Liver (tissue), 9 donors: ENCODE data around the gene SIGLEC7. TPM values are rescaled to one million over a fixed set of nuclear protein-coding genes. Genes with fewer than 3 reads are reported as not detected.

Source experiments
- DNase-seq: peaks from one replicate; pipeline ENCODE4 v3.0.0-alpha.2; 2017; ENCODE audit warnings: low spot score
- H3K27ac ChIP-seq, 2 donors: one replicate each; pipeline ENCODE4 v1.7.0; 2013; ENCODE audit warnings: inconsistent platforms in 2 of 2, low read length in 2 of 2, control low read depth in 1 of 2, low read depth in 1 of 2, mild to moderate bottlenecking in 1 of 2
- H3K27me3 ChIP-seq, 4 donors: one replicate each; pipeline versions ENCODE4 v1.6.1 to v1.7.0; 2013; ENCODE audit warnings: low read length in 3 of 4, inconsistent platforms in 1 of 4, mild to moderate bottlenecking in 1 of 4, moderate library complexity in 1 of 4; ENCODE audit not compliant: control insufficient read depth in 4 of 4, insufficient read depth in 4 of 4
- H3K36me3 ChIP-seq, 4 donors: one replicate each; pipeline versions ENCODE4 v1.6.1 to v1.7.0; 2013; ENCODE audit warnings: low read length in 3 of 4, mild to moderate bottlenecking in 3 of 4, low read depth in 1 of 4, moderate library complexity in 1 of 4; ENCODE audit not compliant: control insufficient read depth in 4 of 4, insufficient read depth in 3 of 4
- H3K4me1 ChIP-seq, 4 donors: one replicate each; pipeline versions ENCODE4 v1.6.1 to v1.7.0; 2013; ENCODE audit warnings: low read length in 3 of 4, mild to moderate bottlenecking in 3 of 4, moderate library complexity in 1 of 4; ENCODE audit not compliant: control insufficient read depth in 4 of 4, insufficient read depth in 4 of 4
- H3K4me3 ChIP-seq, 3 donors: one replicate each; pipeline versions ENCODE4 v1.6.1 to v1.7.0; 2013; ENCODE audit warnings: low read length in 3 of 3, control low read depth in 1 of 3, low read depth in 1 of 3, mild to moderate bottlenecking in 1 of 3
- H3K9ac ChIP-seq, 2 donors: one replicate each; pipeline ENCODE4 v1.7.0; 2013; ENCODE audit warnings: low read length in 2 of 2, mild to moderate bottlenecking in 2 of 2, moderate library complexity in 2 of 2, control low read depth in 1 of 2, low read depth in 1 of 2
- H3K9me3 ChIP-seq, 4 donors: one replicate each; pipeline versions ENCODE4 v1.6.1 to v1.7.0; 2013; ENCODE audit warnings: low read length in 3 of 4; ENCODE audit not compliant: control insufficient read depth in 4 of 4
- ATF3 ChIP-seq: IDR thresholded peaks from 2 replicates; pipeline ENCODE4 v1.6.1; 2016; ENCODE audit warnings: antibody characterized with exemption
- CTCF ChIP-seq: fragments of 150-350 bp; IDR thresholded peaks from 2 replicates; pipeline ENCODE4 v1.5.1; 2017; ENCODE audit warnings: improper control_type of control experiment, low read depth, low read length; ENCODE audit not compliant: missing input control
- EGR1 ChIP-seq, 2 donors: IDR thresholded peaks; 2 replicates each; pipeline ENCODE4 v1.6.1; 2016 to 2018; ENCODE audit warnings: antibody characterized with exemption in 2 of 2, low read depth in 2 of 2
- FOXA2 ChIP-seq: IDR thresholded peaks from 2 replicates; pipeline ENCODE4 v1.6.1; 2016; ENCODE audit warnings: antibody characterized with exemption
- HNF4A ChIP-seq, 2 donors: conservative IDR thresholded peaks; 2 replicates each; pipeline ENCODE4 v1.6.1; 2016; ENCODE audit warnings: antibody characterized with exemption in 2 of 2, mild to moderate bottlenecking in 2 of 2
- HNF4G ChIP-seq: IDR thresholded peaks from 2 replicates; pipeline ENCODE4 v1.6.1; 2016; ENCODE audit warnings: antibody characterized with exemption
- JUND ChIP-seq, 2 donors: IDR thresholded peaks; 2 replicates each; pipeline ENCODE4 v1.6.1; 2016; ENCODE audit warnings: antibody characterized with exemption in 2 of 2
- NR2F2 ChIP-seq: IDR thresholded peaks from 2 replicates; pipeline ENCODE4 v1.6.1; 2016; ENCODE audit warnings: antibody characterized with exemption
- RAD21 ChIP-seq, 2 donors: IDR thresholded peaks; 2 replicates each; pipeline ENCODE4 v1.6.1; 2016; ENCODE audit warnings: antibody characterized with exemption in 2 of 2, mild to moderate bottlenecking in 2 of 2
- REST ChIP-seq: IDR thresholded peaks from 2 replicates; pipeline ENCODE4 v1.6.1; 2016; ENCODE audit warnings: antibody characterized with exemption, mild to moderate bottlenecking
- RXRA ChIP-seq, 2 donors: IDR thresholded peaks; 2 replicates each; pipeline ENCODE4 v1.6.1; 2017 to 2018; ENCODE audit warnings: antibody characterized with exemption in 2 of 2, mild to moderate bottlenecking in 1 of 2
- SP1 ChIP-seq: IDR thresholded peaks from 2 replicates; pipeline ENCODE4 v1.6.1; 2018; ENCODE audit warnings: antibody characterized with exemption, mild to moderate bottlenecking
- TAF1 ChIP-seq: conservative IDR thresholded peaks from 2 replicates; pipeline ENCODE4 v1.6.1; 2016; ENCODE audit warnings: antibody characterized with exemption, mild to moderate bottlenecking
- YY1 ChIP-seq: IDR thresholded peaks from 2 replicates; pipeline ENCODE4 v1.6.1; 2016; ENCODE audit warnings: antibody characterized with exemption, mild to moderate bottlenecking
- WGBS: extraction: QIAGEN DNeasy Blood & Tissue Kit; methylation state at CpG from one replicate; pipeline ENCODE4 v1.1.7; 2013; 5-methylcytosine and 5-hydroxymethylcytosine counted together
- polyA plus RNA-seq, 2 donors: library from polyadenylated mRNA; stranded (reverse) in 1 of 2; unstranded in 1 of 2; fragments of 200-250 nt in 1 of 2; fragments of >200 nt in 1 of 2; fragmentation: Nextera tagmentation in 1 of 2; extraction: Ambion mirVana in 1 of 2; gene quantifications; one replicate each; pipeline versions ENCODE4 v1.2.1 to v1.2.3, GENCODE V29; 2013 to 2015
- total RNA-seq, 2 donors: library from RNA; depleted of rRNA; stranded (reverse); fragments of >200 nt; gene quantifications; one replicate each; pipeline ENCODE4 v1.2.3, GENCODE V29; 2014
- donor health status: healthy.
- donor health status: healthy.
- donor health status: healthy.
- donor health status: healthy.
- donor health status: healthy.

The SIGLEC7 gene
- total and polyA plus RNA-seq, 4 donors, result 2.7 to 4.8 (median 3.9) TPM

- TF ChIP-seq RXRA (IDR thresholded peaks at IDR 0.05) (no peak), SP1 (no peak), CTCF (no peak)
Observed at GRCh38 chr19:51156710-51157109, 14.6 kb downstream of the SIGLEC7 start (continued).

- no peak overlapping the region for H3K27ac ChIP-seq
- TF ChIP-seq CTCF, result no peak
- TF ChIP-seq ATF3, result no peak
- TF ChIP-seq HNF4A (conservative IDR thresholded peaks at IDR 0.05), result no peak
- no peak for TF ChIP-seq RAD21 (IDR thresholded peaks at IDR 0.05)
- no peak for TF ChIP-seq YY1
- no peak for TF ChIP-seq SP1
- no peak for TF ChIP-seq NR2F2
- no peak for TF ChIP-seq EGR1 (IDR thresholded peaks at IDR 0.05; ENCODE audit: low read depth in 2 of 2)
- TF ChIP-seq JUND (IDR thresholded peaks at IDR 0.05), result no peak
- no peak overlapping the region for H3K4me3 ChIP-seq
- DNase-seq, result no peak
- H3K9ac ChIP-seq, result no peak overlapping the region
- WGBS, result 27% methylated on average over 2 of the region's 2 CpGs
- no peaks in the 10 kb centered on the region for H3K36me3 ChIP-seq
- no peaks in the 10 kb centered on the region for H3K27me3 ChIP-seq
- no peaks in the 10 kb centered on the region for H3K9me3 ChIP-seq
- no peaks in the 10 kb centered on the region for H3K4me1 ChIP-seq
Observed at GRCh38 chr19:51157265-51157664, 15.2 kb downstream of the SIGLEC7 start.

- 36% methylated on average over 7 of the region's 7 CpGs for WGBS
- Histone ChIP-seq H3K4me3 (no peak overlapping the region), H3K4me1 (no peaks in the 10 kb centered on the region), H3K9me3 (no peaks in the 10 kb centered on the region), H3K9ac (no peak overlapping the region), H3K36me3 (no peaks in the 10 kb centered on the region), H3K27me3 (no peaks in the 10 kb centered on the region), H3K27ac (no peak overlapping the region)
- peak; percentile 64 for DNase-seq
- TF ChIP-seq YY1, result no peak
- no peak for TF ChIP-seq FOXA2
- TF ChIP-seq RXRA (IDR thresholded peaks at IDR 0.05), result no peak
- no peak for TF ChIP-seq REST
- no peak for TF ChIP-seq HNF4G
- TF ChIP-seq SP1, result no peak
- TF ChIP-seq CTCF, result peak; percentile 48
- TF ChIP-seq JUND (IDR thresholded peaks at IDR 0.05), result no peak
- TF ChIP-seq RAD21 (IDR thresholded peaks at IDR 0.05), result peak; percentile 61 to 68
- TF ChIP-seq EGR1 (IDR thresholded peaks at IDR 0.05; ENCODE audit: low read depth in 2 of 2), result no peak
- no peak for TF ChIP-seq TAF1
Observed at GRCh38 chr19:51158474-51159129, 16.5 kb downstream of the SIGLEC7 start.
